HG03060 (cell line): Measurements from ENCODE around the gene HEG1.

Experiments
- ATAC-seq: cut with Tn5 transposase; IDR thresholded peaks from one replicate; pipeline ENCODE4 v1.9.1; 2021; ENCODE audit warnings: low read depth, moderate number of reproducible peaks; ENCODE audit not compliant: unreplicated experiment

The HEG1 gene

GRCh38 chr3:125050488-125051090 lies 5.2 kb downstream of the HEG1 start:
- no peak for ATAC-seq

- ATAC-seq: no peak
Measured at GRCh38 chr3:125048282-125048681, 7.5 kb downstream of the HEG1 start.

DNA sequence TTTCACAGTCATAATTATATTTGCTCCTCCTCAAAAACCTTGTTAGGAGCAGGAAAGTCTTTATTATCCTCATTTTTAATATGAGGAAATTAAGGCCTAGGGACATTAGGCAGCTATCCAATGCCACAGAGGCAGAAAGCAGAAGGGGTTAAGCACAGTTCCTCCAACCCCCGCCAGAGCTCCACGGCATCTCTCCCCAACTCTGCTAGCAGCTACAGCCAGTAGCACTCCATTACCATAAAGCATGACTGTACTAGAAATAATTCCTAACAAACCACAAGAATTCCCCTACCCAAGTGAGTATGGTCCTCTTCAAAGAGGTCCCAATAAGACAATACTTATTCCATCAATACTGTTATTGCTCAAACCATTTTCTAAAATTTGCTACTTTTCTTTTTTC lies 9.8 kb downstream of the HEG1 start:
- no peak for ATAC-seq

- ATAC-seq: no peak
Measured at GRCh38 chr3:125045194-125045593, 10.6 kb downstream of the HEG1 start.

DNA sequence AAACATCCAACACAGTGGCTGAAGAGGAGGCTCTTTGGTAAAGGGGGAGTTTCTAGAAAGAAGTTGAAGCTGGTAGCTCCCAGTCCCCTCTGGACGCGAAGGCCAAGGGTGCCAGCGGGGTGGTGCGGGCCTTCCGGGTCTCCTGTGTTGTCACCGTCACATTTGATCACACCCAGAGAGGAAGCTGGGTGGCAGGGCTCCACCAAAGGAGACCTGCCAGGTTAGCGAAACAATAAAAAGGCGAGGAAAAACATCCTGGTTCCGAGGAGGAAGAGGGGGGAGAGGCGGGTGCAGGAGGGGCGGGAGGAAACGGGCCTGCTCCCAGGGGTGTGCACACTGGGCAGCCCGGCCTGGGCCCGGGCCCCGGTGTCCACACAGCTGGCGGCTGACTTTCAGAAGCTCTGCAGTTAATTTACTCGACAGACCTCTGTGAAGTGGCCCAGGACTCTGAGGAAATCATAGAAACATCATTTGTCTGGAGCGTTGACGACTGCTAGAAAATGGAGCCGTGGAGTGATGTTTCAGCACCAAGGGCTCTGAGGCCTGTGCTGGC lies 12.1 kb downstream of the HEG1 start:
- no peak for ATAC-seq

- no peak for ATAC-seq
Measured at GRCh38 chr3:125042725-125043406, 12.9 kb downstream of the HEG1 start.

GRCh38 chr3:125039131-125040100 lies 16.4 kb downstream of the HEG1 start:
- ATAC-seq: no peak

DNA sequence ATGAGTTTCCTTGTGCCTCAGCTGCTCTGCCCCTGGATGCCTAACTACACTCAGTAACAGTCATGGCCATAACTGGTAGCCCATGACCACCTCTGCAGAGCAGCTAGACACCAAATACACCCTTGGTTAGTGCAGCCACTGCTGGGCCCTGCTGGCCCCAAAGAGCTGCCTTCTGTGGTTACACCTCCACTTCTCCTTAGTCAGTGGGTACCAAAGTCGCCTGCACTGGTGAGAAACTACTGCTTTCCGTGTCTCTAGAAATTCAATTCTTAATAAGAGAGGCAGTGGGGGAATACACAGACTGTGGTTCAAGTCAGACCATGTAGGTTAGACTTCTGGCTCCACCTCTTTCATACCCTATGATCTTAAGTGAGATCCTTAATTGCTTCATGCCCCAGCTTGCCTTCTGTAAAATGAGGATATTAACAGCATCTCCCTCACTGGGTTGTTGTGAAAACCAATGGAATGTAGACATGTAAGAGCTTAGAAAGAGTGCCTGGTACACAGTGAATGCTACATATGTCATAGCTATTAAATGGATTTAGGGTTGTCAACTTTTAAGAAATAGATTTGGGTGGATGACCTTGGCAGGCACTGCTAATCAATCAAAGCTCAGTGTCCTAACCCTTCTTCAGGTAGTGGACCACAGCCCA lies 18.2 kb downstream of the HEG1 start:
- ATAC-seq: no peak

DNA sequence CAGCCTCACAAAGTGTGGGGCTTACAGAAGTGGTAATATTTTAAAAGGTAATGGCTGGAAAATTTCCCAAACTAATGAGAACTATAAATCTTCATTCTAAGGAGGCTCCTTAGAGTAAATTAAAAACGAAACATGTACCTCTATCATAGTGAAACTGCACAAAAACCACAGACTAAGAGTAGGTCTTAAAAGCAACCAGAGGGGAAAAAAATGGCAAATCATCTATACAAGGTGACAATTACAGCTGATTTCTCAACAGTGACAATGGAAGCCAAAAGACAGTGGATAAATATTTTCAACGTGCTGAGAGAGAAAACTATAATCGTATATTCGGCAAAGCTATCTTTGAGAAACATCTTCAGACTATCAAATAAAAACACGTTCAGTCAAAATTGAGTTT lies 20.6 kb downstream of the HEG1 start:
- ATAC-seq: no peak

DNA sequence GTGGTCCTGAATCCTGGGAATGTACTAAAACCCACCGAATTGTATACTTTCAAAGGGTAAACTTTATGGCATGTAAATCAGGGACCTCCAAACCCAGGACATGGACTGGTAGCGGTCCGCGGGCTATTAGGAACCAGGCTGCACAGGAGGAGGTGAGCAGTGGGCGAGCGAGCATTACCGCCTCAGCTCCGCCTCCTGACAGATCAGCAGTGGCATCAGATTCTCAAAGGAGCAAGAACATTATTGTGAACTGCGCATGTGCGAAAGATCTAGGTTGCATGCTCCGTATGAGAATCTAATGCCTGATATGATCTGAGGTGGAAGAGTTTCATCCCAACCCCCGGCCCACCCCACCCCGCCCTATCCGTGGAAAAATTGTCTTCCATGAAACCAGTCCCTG lies 22.2 kb downstream of the HEG1 start:
- no peak for ATAC-seq

DNA sequence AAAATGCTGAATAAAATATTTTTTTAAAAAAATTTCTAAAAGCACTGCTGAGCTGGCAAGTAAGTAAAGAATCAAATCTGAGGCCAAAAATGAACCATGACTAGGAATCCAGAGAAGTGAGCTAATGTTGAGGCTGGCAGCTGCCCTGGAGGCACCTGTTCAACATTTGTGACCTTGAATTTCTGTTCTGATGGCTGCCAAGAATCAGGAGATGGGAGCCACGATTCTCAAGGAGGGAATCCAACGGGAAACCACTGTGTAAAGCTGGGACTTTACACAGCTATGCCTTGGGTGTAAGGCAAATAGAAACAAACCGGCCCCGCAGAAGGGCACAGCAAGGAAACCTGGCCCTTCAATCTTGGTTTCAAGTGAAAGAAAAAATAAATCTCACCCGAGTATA lies 22.7 kb downstream of the HEG1 start:
- no peak for ATAC-seq

DNA sequence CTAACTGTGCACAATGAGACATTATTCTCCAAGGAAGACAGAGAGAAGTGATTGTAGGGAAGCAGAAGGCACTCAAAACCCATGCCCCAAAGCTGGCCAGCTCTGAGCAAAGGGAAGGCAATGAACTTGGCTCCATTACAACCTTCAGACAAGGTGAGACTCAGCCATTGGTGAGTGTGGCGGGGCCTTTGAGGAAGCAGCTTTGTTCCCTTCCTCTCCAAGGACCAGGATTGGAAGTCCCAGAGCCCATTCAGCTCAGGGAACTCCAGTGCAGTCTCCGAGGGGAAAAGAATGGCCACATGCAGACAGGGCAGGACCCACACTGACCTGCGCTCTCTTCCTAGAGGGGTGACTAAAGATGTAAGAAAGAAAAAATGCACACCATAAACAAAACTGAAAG lies 23.1 kb downstream of the HEG1 start:
- no peak for ATAC-seq

DNA sequence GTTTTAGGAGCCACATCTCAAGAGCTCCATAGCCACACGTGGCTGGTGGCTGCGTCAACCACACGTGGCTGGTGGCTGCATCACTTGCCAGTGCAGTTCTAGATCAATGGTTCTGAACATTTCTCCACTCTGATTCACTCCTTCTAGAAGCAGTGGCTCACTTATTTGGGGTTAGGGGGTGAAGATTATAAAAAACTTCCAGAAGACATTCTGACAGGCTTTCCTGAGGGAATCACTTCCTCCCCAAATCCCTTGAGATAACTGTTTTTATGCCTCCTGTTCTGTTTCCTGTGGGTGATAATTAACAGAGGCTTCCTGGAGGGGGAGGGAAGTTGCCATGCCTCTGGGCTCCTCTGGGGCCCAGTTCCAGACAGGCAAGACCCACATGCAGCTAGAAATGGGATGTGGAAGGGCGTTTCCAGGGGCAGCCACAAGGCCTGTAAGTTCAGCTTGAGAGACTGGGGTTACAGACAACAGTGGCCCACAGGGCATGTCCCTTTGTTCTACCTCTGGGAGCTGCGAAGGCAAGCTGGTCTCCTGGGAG lies 23.6 kb downstream of the HEG1 start:
- ATAC-seq: no peak

GRCh38 chr3:125031544-125031943 lies 24.3 kb downstream of the HEG1 start:
- no peak for ATAC-seq

GRCh38 chr3:125028657-125029056 lies 27.1 kb downstream of the HEG1 start:
- no peak for ATAC-seq

GRCh38 chr3:125025642-125026041 lies 30.2 kb downstream of the HEG1 start:
- ATAC-seq: no peak

GRCh38 chr3:125024817-125025216 lies 31.0 kb downstream of the HEG1 start:
- no peak for ATAC-seq

DNA sequence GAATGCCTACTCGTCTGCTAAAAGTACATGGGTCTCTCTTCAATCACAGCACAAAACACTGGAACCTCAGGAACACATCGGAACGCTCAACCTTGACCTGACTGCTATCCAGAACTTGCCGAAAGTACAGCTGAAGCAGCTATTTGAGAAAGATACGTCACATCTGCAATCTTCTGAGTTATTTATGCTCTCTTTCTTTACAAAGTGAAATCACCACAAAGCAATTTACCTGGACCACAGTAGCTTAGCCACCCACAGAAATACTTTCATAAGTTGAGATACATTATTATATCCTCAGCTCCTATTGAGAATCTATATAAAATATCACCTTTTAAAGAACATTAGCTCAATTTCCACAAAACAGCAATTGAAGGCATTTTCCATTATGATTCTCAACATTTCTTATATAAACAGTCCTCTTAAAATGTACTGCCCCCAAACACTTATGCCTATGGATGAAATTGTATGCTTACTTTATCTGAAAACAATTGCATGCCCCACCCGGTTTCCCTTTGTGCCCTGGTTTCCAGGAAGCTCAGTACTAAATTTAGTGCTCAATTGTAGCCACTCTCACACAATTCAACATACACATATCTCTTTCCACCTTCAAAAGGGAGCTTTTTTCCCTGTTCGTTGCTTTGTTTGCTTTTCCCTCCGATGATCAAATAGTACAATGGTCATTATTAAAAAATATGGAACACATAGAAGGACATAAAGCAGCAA lies 31.8 kb downstream of the HEG1 start:
- ATAC-seq: no peak

DNA sequence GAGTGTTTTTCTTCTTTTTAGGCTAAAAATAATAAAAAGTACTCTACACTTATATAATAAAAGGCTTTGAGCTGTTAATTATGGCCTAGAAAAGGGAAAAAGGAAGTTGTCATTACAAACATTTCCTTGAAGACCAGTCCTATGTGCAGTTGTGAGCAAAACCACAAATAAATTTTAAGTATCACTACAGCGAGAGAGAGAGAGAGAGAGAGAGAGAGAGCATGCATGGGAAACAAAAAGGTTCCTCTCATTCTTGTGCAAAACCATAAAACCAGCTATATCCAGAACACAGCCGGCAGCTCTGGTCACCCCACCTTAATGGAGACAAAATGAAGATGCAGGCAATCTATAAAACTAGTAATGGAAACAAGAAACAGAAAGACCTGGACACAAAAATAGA lies 33.6 kb downstream of the HEG1 start:
- ATAC-seq: no peak

GRCh38 chr3:125019271-125019670 lies 36.5 kb downstream of the HEG1 start:
- ATAC-seq: no peak
